ENCODE results near the gene PIPOX. TPM values are rescaled to one million over a fixed set of nuclear protein-coding genes. Genes with fewer than 3 reads are reported as not detected.

Gene PIPOX
- total RNA-seq, 1 donor from 2014 or later: 1.8 TPM

GRCh38 chr17:29000973-29001372 is 42.0 kb upstream of the PIPOX start:
- TF ChIP-seq CTCF (IDR thresholded peaks at IDR 0.05; ENCODE audit: insufficient read depth, low read depth, low read length): no peak
- TF ChIP-seq EZH2 (IDR thresholded peaks at IDR 0.05; ENCODE audit: insufficient read depth, low read length): no peak
- H2AFZ ChIP-seq (ENCODE audit: low read depth, low read length): no peak overlapping the region
- FAIRE-seq (no peak), DNase-seq (ENCODE audit: low read depth) (no peak)
- no peak overlapping the region for H3K27ac Mint-ChIP-seq (ENCODE audit: unreplicated experiment)
- H3K4me3 Mint-ChIP-seq (ENCODE audit: unreplicated experiment): no peak overlapping the region
- no peak overlapping the region for H3K4me3 ChIP-seq (ENCODE audit: insufficient read depth, low read depth, low read length)
- H3K79me2 ChIP-seq (ENCODE audit: insufficient read depth, low read length): no peaks in the 10 kb centered on the region
- H3K27me3 ChIP-seq (ENCODE audit: insufficient read depth, low read length): peaks cover 43% of the 10 kb centered on the region
- peaks cover 2% of the 10 kb centered on the region for H4K20me1 ChIP-seq (ENCODE audit: insufficient read depth, low read length)
- H3K27ac ChIP-seq (ENCODE audit: low read depth, low read length): no peak overlapping the region
- peaks cover 4% of the 10 kb centered on the region for H3K9me3 Mint-ChIP-seq (ENCODE audit: unreplicated experiment)
- H3K9ac ChIP-seq (ENCODE audit: low read length): no peak overlapping the region
- H3K4me2 ChIP-seq (ENCODE audit: low read length): no peak overlapping the region
- peaks cover 1% of the 10 kb centered on the region for H3K4me1 Mint-ChIP-seq (ENCODE audit: low read depth, unreplicated experiment)
- peaks cover 65% of the 10 kb centered on the region for H3K27me3 Mint-ChIP-seq (ENCODE audit: low read depth, unreplicated experiment)
- no peaks in the 10 kb centered on the region for H3K36me3 Mint-ChIP-seq (ENCODE audit: low read depth, unreplicated experiment)
- H3K36me3 ChIP-seq (ENCODE audit: insufficient read depth, low read length): no peaks in the 10 kb centered on the region
- H3K9me3 ChIP-seq (ENCODE audit: insufficient read depth, low read depth, low read length): no peaks in the 10 kb centered on the region
- H3K4me1 ChIP-seq (ENCODE audit: insufficient read depth, low read length): no peaks in the 10 kb centered on the region

GRCh38 chr17:29002811-29003210 is 40.1 kb upstream of the PIPOX start:
- Histone ChIP-seq H2AFZ (ENCODE audit: low read depth, low read length) (no peak overlapping the region), H3K27ac (ENCODE audit: low read depth, low read length) (no peak overlapping the region), H4K20me1 (ENCODE audit: insufficient read depth, low read length) (peaks cover 2% of the 10 kb centered on the region), H3K4me3 (ENCODE audit: insufficient read depth, low read depth, low read length) (no peak overlapping the region), H3K9ac (ENCODE audit: low read length) (no peak overlapping the region), H3K79me2 (ENCODE audit: insufficient read depth, low read length) (no peaks in the 10 kb centered on the region), H3K9me3 (ENCODE audit: insufficient read depth, low read depth, low read length) (no peaks in the 10 kb centered on the region), H3K36me3 (ENCODE audit: insufficient read depth, low read length) (no peaks in the 10 kb centered on the region), H3K27me3 (ENCODE audit: insufficient read depth, low read length) (peaks cover 50% of the 10 kb centered on the region), H3K4me2 (ENCODE audit: low read length) (no peak overlapping the region), H3K4me1 (ENCODE audit: insufficient read depth, low read length) (peaks cover 2% of the 10 kb centered on the region)
- Mint-ChIP-seq H3K27ac (ENCODE audit: unreplicated experiment) (no peak overlapping the region), H3K27me3 (ENCODE audit: low read depth, unreplicated experiment) (peaks cover 57% of the 10 kb centered on the region), H3K4me3 (ENCODE audit: unreplicated experiment) (no peak overlapping the region), H3K36me3 (ENCODE audit: low read depth, unreplicated experiment) (no peaks in the 10 kb centered on the region), H3K9me3 (ENCODE audit: unreplicated experiment) (peaks cover 3% of the 10 kb centered on the region), H3K4me1 (ENCODE audit: low read depth, unreplicated experiment) (peaks cover 8% of the 10 kb centered on the region)
- FAIRE-seq (no peak), DNase-seq (ENCODE audit: low read depth) (no peak)
- no peak for TF ChIP-seq CTCF (IDR thresholded peaks at IDR 0.05; ENCODE audit: insufficient read depth, low read depth, low read length)
- no peak for TF ChIP-seq EZH2 (IDR thresholded peaks at IDR 0.05; ENCODE audit: insufficient read depth, low read length)

GRCh38 chr17:29003289-29003688 is 39.7 kb upstream of the PIPOX start:
- Histone ChIP-seq H3K4me1 (ENCODE audit: insufficient read depth, low read length) (peaks cover 2% of the 10 kb centered on the region), H3K27me3 (ENCODE audit: insufficient read depth, low read length) (peaks cover 46% of the 10 kb centered on the region), H3K4me3 (ENCODE audit: insufficient read depth, low read depth, low read length) (no peak overlapping the region), H3K27ac (ENCODE audit: low read depth, low read length) (no peak overlapping the region), H3K36me3 (ENCODE audit: insufficient read depth, low read length) (no peaks in the 10 kb centered on the region), H3K79me2 (ENCODE audit: insufficient read depth, low read length) (no peaks in the 10 kb centered on the region), H3K4me2 (ENCODE audit: low read length) (no peak overlapping the region), H3K9me3 (ENCODE audit: insufficient read depth, low read depth, low read length) (no peaks in the 10 kb centered on the region), H3K9ac (ENCODE audit: low read length) (no peak overlapping the region), H4K20me1 (ENCODE audit: insufficient read depth, low read length) (peaks cover 2% of the 10 kb centered on the region), H2AFZ (ENCODE audit: low read depth, low read length) (no peak overlapping the region)
- TF ChIP-seq CTCF (IDR thresholded peaks at IDR 0.05; ENCODE audit: insufficient read depth, low read depth, low read length): no peak
- TF ChIP-seq EZH2 (IDR thresholded peaks at IDR 0.05; ENCODE audit: insufficient read depth, low read length): no peak
- H3K4me3 Mint-ChIP-seq (ENCODE audit: unreplicated experiment): no peak overlapping the region
- DNase-seq (ENCODE audit: low read depth) (no peak), FAIRE-seq (no peak)
- no peaks in the 10 kb centered on the region for H3K36me3 Mint-ChIP-seq (ENCODE audit: low read depth, unreplicated experiment)
- peaks cover 54% of the 10 kb centered on the region for H3K27me3 Mint-ChIP-seq (ENCODE audit: low read depth, unreplicated experiment)
- no peak overlapping the region for H3K27ac Mint-ChIP-seq (ENCODE audit: unreplicated experiment)
- H3K4me1 Mint-ChIP-seq (ENCODE audit: low read depth, unreplicated experiment): peaks cover 11% of the 10 kb centered on the region
- H3K9me3 Mint-ChIP-seq (ENCODE audit: unreplicated experiment): peaks cover 3% of the 10 kb centered on the region

Measured in astrocyte (in vitro differentiated cells and primary cell).